Mesenteric fat pad (tissue), 1 donor: Measurements from ENCODE around the gene NT5DC1. TPM values are rescaled to one million over a fixed set of nuclear protein-coding genes. Genes with fewer than 3 reads are reported as not detected.

Experiments
- DNase-seq: peaks from one replicate; pipeline ENCODE4 v3.0.0-alpha.2; 2020; ENCODE audit warnings: low spot score
- total RNA-seq: library from RNA; stranded (reverse); fragmentation: NEBNext Ultra II Directional; extraction: Animal tissue kit (Norgen Biotek cat#: 25700); gene quantifications from one replicate; pipeline ENCODE4 v1.2.1, GENCODE V29; 2021
- donor health status: DM: yes; HTN: yes; CAD: no.

NT5DC1 gene
- total RNA-seq, 1 donor from 2014 or later: 38.4 TPM

- DNase-seq: no peak
These were observed 137.4 kb downstream of the NT5DC1 start for GRCh38 chr6:116238083-116238482.

- no peak for DNase-seq
These were observed 138.6 kb downstream of the NT5DC1 start for GRCh38 chr6:116239256-116239655.

- DNase-seq: no peak
These were observed 139.2 kb downstream of the NT5DC1 start for GRCh38 chr6:116239856-116240255.

- no peak for DNase-seq
These were observed 143.6 kb downstream of the NT5DC1 start for GRCh38 chr6:116244284-116244683.

GRCh38 chr6:116246089-116246488 is 145.4 kb downstream of the NT5DC1 start:
- no peak for DNase-seq

- DNase-seq: no peak
These were observed 146.6 kb downstream of the NT5DC1 start for GRCh38 chr6:116247285-116247684.

- DNase-seq: no peak
These were observed 147.9 kb downstream of the NT5DC1 start for GRCh38 chr6:116248577-116248976.

- no peak for DNase-seq
These were observed 151.1 kb downstream of the NT5DC1 start for GRCh38 chr6:116251568-116252384.

- DNase-seq: no peak
These were observed 152.5 kb downstream of the NT5DC1 start for GRCh38 chr6:116253188-116253504.

- peak; percentile 95 for DNase-seq
These were observed 153.0 kb downstream of the NT5DC1 start, which contains the start of gene TSPYL4 for GRCh38 chr6:116253505-116254296. Gene TSPYL4, minus strand, starts transcription at chr6:116254075. Its CDS starts 67 bp downstream, at chr6:116254008.

- no peak for DNase-seq
These were observed 153.8 kb downstream of the NT5DC1 start for GRCh38 chr6:116254297-116255056.

- DNase-seq: no peak
These were observed 154.7 kb downstream of the NT5DC1 start for GRCh38 chr6:116255246-116255800.

GRCh38 chr6:116256694-116257093 is 156.0 kb downstream of the NT5DC1 start:
- DNase-seq: no peak

GRCh38 chr6:116258520-116258919 is 157.9 kb downstream of the NT5DC1 start:
- no peak for DNase-seq

GRCh38 chr6:116263353-116263752 is 162.7 kb downstream of the NT5DC1 start:
- no peak for DNase-seq

GRCh38 chr6:116265041-116265829 is 164.6 kb downstream of the NT5DC1 start:
- DNase-seq: no peak

- no peak for DNase-seq
These were observed 166.2 kb downstream of the NT5DC1 start for GRCh38 chr6:116266803-116267202.

GRCh38 chr6:116267836-116268588 is 167.4 kb downstream of the NT5DC1 start:
- DNase-seq: no peak

- no peak for DNase-seq
These were observed 168.1 kb downstream of the NT5DC1 start for GRCh38 chr6:116268589-116269293.
